B cell (primary cell): ENCODE data around the gene ZCCHC24. TPM values are rescaled to one million over a fixed set of nuclear protein-coding genes. Genes with fewer than 3 reads are reported as not detected.

Source experiments
- ATAC-seq: fragments of 200-7000 bp; cut with Tn5 transposase; one replicate; pipeline ENCODE4 v1.10.0; 2021; ENCODE audit warnings: low read depth, mild to moderate bottlenecking, moderate number of reproducible peaks, moderate library complexity
- CTCF ChIA-PET: fragments of 350-600 bp; sonication (Branson Sonifier 250); formaldehyde crosslinking; loops from one replicate; lab custom pipeline; 2021; ENCODE audit warnings: antibody characterized with exemption, inconsistent platforms; lab: Charles Lee
- POLR2A ChIA-PET: fragments of 350-600 bp; sonication (Branson Sonifier 250); formaldehyde crosslinking; loops from one replicate; lab custom pipeline; 2021; ENCODE audit warnings: antibody characterized with exemption; lab: Charles Lee
- DNase-seq: peaks from one replicate; pipeline ENCODE4 v3.0.0; 2013
- H2AFZ ChIP-seq: 2 replicates; pipeline ENCODE4 v1.6.1; 2012; ENCODE audit warnings: mild to moderate bottlenecking, low read depth, low read length; ENCODE audit not compliant: insufficient read depth, poor library complexity, severe bottlenecking
- H3K27ac ChIP-seq, 2 donors: 1 replicate in 1 of 2; 2 replicates in 1 of 2; pipeline ENCODE4 v1.5.1; 2012 to 2013; ENCODE audit warnings: low read length in 2 of 2, mild to moderate bottlenecking in 2 of 2, moderate library complexity in 1 of 2
- H3K27me3 ChIP-seq, 4 experiments: fragments of 200-600 bp in 1 of 4; sonication (generic) in 1 of 4; replicated peaks in 1 of 4; 1 replicate in 2 of 4; 2 replicates in 2 of 4; pipeline versions ENCODE4 v1.6.1 to v1.7.0; 2013 to 2016; ENCODE audit warnings: low read length in 3 of 4, mild to moderate bottlenecking in 2 of 4, mixed read lengths in 1 of 4, moderate library complexity in 1 of 4; ENCODE audit not compliant: insufficient read depth in 4 of 4, control insufficient read depth in 3 of 4; ENCODE audit errors: control extremely low read depth in 1 of 4
- H3K36me3 ChIP-seq, 2 experiments: replicated peaks in 1 of 2; 1 replicate in 1 of 2; 2 replicates in 1 of 2; pipeline versions ENCODE4 v1.6.1 to v1.7.1; 2013; ENCODE audit warnings: low read length in 1 of 2; ENCODE audit not compliant: insufficient read depth in 2 of 2, control insufficient read depth in 1 of 2; ENCODE audit errors: control extremely low read depth in 1 of 2, extremely low read depth in 1 of 2
- H3K4me1 ChIP-seq, 2 donors: fragments of 200-600 bp in 1 of 2; sonication (generic) in 1 of 2; 1 replicate in 1 of 2; 2 replicates in 1 of 2; pipeline versions ENCODE4 v1.5.1 to v1.6.1; 2013 to 2017; ENCODE audit warnings: low read length in 2 of 2; ENCODE audit not compliant: control insufficient read depth in 2 of 2, insufficient read depth in 2 of 2
- H3K4me2 ChIP-seq: replicated peaks from 2 replicates; pipeline ENCODE3; 2012; ENCODE audit warnings: mild to moderate bottlenecking, low read depth, low read length; ENCODE audit not compliant: poor library complexity, severe bottlenecking
- H3K4me3 ChIP-seq, 5 experiments: fragments of 200-600 bp in 1 of 5; sonication (generic) in 1 of 5; 1 replicate in 3 of 5; 2 replicates in 2 of 5; pipeline versions ENCODE4 v1.5.1 to v1.7.0; 2011 to 2016; ENCODE audit warnings: low read length in 4 of 5, mild to moderate bottlenecking in 4 of 5, low read depth in 2 of 5, control low read depth in 1 of 5, moderate library complexity in 1 of 5; ENCODE audit not compliant: insufficient read depth in 1 of 5; ENCODE audit errors: control extremely low read depth in 1 of 5, extremely low read depth in 1 of 5
- H3K79me2 ChIP-seq: fragments of 200-600 bp; sonication (generic); one replicate; pipeline ENCODE4 v1.6.0; 2016; ENCODE audit warnings: low read length; ENCODE audit not compliant: control insufficient read depth, insufficient read depth
- H3K9ac ChIP-seq: fragments of 200-600 bp; sonication (generic); 2 replicates; pipeline ENCODE4 v1.6.1; 2017; ENCODE audit warnings: mild to moderate bottlenecking, low read length, moderate library complexity
- H3K9me3 ChIP-seq, 3 donors: one replicate each; pipeline versions ENCODE4 v1.6.1 to v1.7.1; 2013; ENCODE audit warnings: low read length in 2 of 3; ENCODE audit not compliant: control insufficient read depth in 2 of 3, insufficient read depth in 1 of 3; ENCODE audit errors: control extremely low read depth in 1 of 3
- H4K20me1 ChIP-seq: 2 replicates; pipeline ENCODE4 v1.6.0; 2012; ENCODE audit warnings: mild to moderate bottlenecking, low read length; ENCODE audit not compliant: insufficient read depth, control insufficient read depth, poor library complexity, severe bottlenecking
- H3K27ac Mint-ChIP-seq: one replicate; pipeline ENCODE4 v1.8.0; 2021; ENCODE audit warnings: mixed read lengths
- H3K27me3 Mint-ChIP-seq: one replicate; pipeline ENCODE4 v1.8.0; 2021; ENCODE audit warnings: mixed read lengths
- H3K4me1 Mint-ChIP-seq: one replicate; pipeline ENCODE4 v1.8.0; 2021; ENCODE audit warnings: mixed read lengths
- H3K4me3 Mint-ChIP-seq: one replicate; pipeline ENCODE4 v1.8.0; 2021; ENCODE audit warnings: mixed read lengths
- H3K9me3 Mint-ChIP-seq: one replicate; pipeline ENCODE4 v1.8.0; 2022; ENCODE audit warnings: mixed read lengths; ENCODE audit not compliant: insufficient read depth
- EZH2 ChIP-seq: IDR thresholded peaks from 2 replicates; pipeline ENCODE4 v1.6.1; 2012; ENCODE audit warnings: borderline replicate concordance, low read depth, mild to moderate bottlenecking, moderate library complexity, low read length; ENCODE audit not compliant: insufficient read depth, poor library complexity, severe bottlenecking
- WGBS: methylation state at CpG from one replicate; pipeline ENCODE4 v1.1.5; 2013; ENCODE audit warnings: missing lambda C conversion rate; ENCODE audit not compliant: insufficient coverage; 5-methylcytosine and 5-hydroxymethylcytosine counted together
- intact Hi-C: fragments of 100-400 bp; cut with micrococcal nuclease; formaldehyde crosslinking; loops from one replicate; pipeline ENCODE4 v1.10.0; 2022
- polyA plus RNA-seq: library from polyadenylated mRNA; depleted of rRNA; stranded (reverse); fragments of >200 nt; gene quantifications from 2 replicates; pipeline ENCODE4 v1.2.3, GENCODE V29; 2012
- total RNA-seq, 2 donors: library from RNA; stranded (reverse); fragments of 120-200 nt in 1 of 2; gene quantifications; 1 replicate in 1 of 2; 2 replicates in 1 of 2; pipeline versions ENCODE4 v1.2.3 to v1.2.4, GENCODE V29; 2013 to 2022
- TF ChIP-seq, protein P1 (sequence below): fragments of 200-600 bp; IDR thresholded peaks from one replicate; pipeline ENCODE4 v1.8.0; 2022; ENCODE audit warnings: antibody characterized with exemption, mild to moderate bottlenecking

The ZCCHC24 gene
- total and polyA plus RNA-seq, 2 donors (not counting 1 experiment from before 2014, with no cell fraction given), result 0.34 to 2.3 TPM

DNA sequence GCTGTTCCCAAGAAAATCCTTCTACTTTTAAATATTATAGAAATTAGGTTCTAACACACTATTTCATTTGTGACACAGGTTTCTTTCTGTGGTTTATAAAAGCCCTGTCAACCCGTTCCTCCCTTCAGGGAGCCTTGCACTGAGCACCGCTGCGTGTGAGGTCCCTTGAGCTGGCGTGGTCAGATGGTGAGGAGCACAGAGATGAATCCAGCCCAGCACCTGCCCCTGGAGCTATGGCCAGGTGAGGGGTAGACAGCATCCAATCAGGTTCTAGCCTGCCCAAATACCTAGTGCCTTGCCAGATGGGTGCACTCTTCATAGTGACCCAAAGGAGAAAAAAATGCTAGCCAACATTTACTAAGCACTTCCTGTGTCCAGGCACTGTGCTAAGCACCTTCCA is 15.7 kb downstream of the ZCCHC24 start:
- no peaks in the 10 kb centered on the region for H3K36me3 ChIP-seq
- POLR2A ChIA-PET, result no interaction called here
- no peaks in the 10 kb centered on the region for H3K9me3 Mint-ChIP-seq
- H3K4me1 Mint-ChIP-seq, result no peaks in the 10 kb centered on the region
- peaks cover 0 to 3% (median 0%) of the 10 kb centered on the region in 3 donors for H3K9me3 ChIP-seq
- H3K4me2 ChIP-seq, result no peak overlapping the region
- DNase-seq (no peak), ATAC-seq (no peak)
- intact Hi-C loops, result no loop called here
- H3K27me3 ChIP-seq, result no peaks in the 10 kb centered on the region
- H3K27ac ChIP-seq, result no peak overlapping the region
- H3K4me1 ChIP-seq, result no peaks in the 10 kb centered on the region
- H2AFZ ChIP-seq, result no peak overlapping the region
- H3K4me3 Mint-ChIP-seq, result no peak overlapping the region
- H3K27me3 Mint-ChIP-seq, result no peaks in the 10 kb centered on the region
- no peak overlapping the region for H3K9ac ChIP-seq
- H3K4me3 ChIP-seq, result no peak overlapping the region
- CTCF ChIA-PET, result interaction anchor here (1.0 kb wide), 1 partner anchor 38 kb away, joined by 3 read pairs; no protein-coding TSS in a partner anchor
- TF ChIP-seq EZH2, result no peak
- TF ChIP-seq, protein P1, sequence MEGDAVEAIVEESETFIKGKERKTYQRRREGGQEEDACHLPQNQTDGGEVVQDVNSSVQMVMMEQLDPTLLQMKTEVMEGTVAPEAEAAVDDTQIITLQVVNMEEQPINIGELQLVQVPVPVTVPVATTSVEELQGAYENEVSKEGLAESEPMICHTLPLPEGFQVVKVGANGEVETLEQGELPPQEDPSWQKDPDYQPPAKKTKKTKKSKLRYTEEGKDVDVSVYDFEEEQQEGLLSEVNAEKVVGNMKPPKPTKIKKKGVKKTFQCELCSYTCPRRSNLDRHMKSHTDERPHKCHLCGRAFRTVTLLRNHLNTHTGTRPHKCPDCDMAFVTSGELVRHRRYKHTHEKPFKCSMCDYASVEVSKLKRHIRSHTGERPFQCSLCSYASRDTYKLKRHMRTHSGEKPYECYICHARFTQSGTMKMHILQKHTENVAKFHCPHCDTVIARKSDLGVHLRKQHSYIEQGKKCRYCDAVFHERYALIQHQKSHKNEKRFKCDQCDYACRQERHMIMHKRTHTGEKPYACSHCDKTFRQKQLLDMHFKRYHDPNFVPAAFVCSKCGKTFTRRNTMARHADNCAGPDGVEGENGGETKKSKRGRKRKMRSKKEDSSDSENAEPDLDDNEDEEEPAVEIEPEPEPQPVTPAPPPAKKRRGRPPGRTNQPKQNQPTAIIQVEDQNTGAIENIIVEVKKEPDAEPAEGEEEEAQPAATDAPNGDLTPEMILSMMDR, result no peak
- H3K27ac Mint-ChIP-seq, result no peak overlapping the region
- H4K20me1 ChIP-seq, result no peaks in the 10 kb centered on the region
- 95% methylated on average over 4 of the region's 4 CpGs for WGBS
- no peaks in the 10 kb centered on the region for H3K79me2 ChIP-seq

DNA sequence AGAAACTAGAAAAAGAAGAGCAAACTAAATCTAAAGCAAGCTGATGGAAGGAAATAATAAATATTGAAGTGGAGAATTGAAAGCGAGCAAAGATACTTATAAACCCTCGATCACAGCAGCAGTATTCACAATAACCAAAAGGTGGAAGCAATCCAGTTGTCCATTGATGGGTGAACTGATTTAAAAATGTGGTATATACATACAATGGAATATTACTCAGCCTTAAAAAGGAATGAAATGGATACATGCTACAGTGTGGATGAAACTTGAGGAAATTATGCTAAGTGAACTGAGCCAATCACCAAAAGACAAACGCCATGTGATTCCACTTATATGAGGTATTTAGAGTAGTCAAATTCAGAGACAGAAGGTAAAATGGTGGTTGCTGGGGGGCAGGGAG is 17.5 kb downstream of the ZCCHC24 start:
- H3K4me2 ChIP-seq, result no peak overlapping the region
- H3K4me3 ChIP-seq, result no peak overlapping the region
- H2AFZ ChIP-seq, result no peak overlapping the region
- no peak for DNase-seq
- Mint-ChIP-seq H3K27me3 (no peaks in the 10 kb centered on the region), H3K27ac (no peak overlapping the region), H3K4me1 (no peaks in the 10 kb centered on the region), H3K9me3 (no peaks in the 10 kb centered on the region), H3K4me3 (no peak overlapping the region)
- H3K36me3 ChIP-seq, result no peaks in the 10 kb centered on the region
- no peak for TF ChIP-seq EZH2
- TF ChIP-seq, protein P1, result no peak
- 100% methylated on average over 1 of the region's 3 CpGs for WGBS
- no peaks in the 10 kb centered on the region for H3K79me2 ChIP-seq
- intact Hi-C loops, result no loop called here
- no peak for ATAC-seq
- H3K9me3 ChIP-seq, result peaks cover 0 to 3% (median 0%) of the 10 kb centered on the region in 3 donors
- POLR2A ChIA-PET, result no interaction called here
- no peak overlapping the region for H3K27ac ChIP-seq
- no peaks in the 10 kb centered on the region for H3K4me1 ChIP-seq
- H4K20me1 ChIP-seq, result no peaks in the 10 kb centered on the region
- H3K27me3 ChIP-seq, result no peaks in the 10 kb centered on the region
- no peak overlapping the region for H3K9ac ChIP-seq
- CTCF ChIA-PET, result interaction anchor here (1.3 kb wide), 1 partner anchor 54 kb away, joined by 6 read pairs; no protein-coding TSS in a partner anchor
